NOMO-1 treated with DMSO at 0.1 percent for 48 hours (cell line): ENCODE results near the gene PTPRT.
A peak's percentile ranks its signal among the peaks of the same experiment; 100 is the strongest.
"Not testable (repeated sequence)": the region's sequence is repeated elsewhere in the genome, so short reads cannot be mapped to it uniquely, and the experiment has no call there.

Source experiments
- DNase-seq: peaks from one replicate; lab custom pipeline; 2025; ENCODE audit not compliant: unreplicated experiment; lab: John Stamatoyannopoulos, UW

The PTPRT gene

DNA sequence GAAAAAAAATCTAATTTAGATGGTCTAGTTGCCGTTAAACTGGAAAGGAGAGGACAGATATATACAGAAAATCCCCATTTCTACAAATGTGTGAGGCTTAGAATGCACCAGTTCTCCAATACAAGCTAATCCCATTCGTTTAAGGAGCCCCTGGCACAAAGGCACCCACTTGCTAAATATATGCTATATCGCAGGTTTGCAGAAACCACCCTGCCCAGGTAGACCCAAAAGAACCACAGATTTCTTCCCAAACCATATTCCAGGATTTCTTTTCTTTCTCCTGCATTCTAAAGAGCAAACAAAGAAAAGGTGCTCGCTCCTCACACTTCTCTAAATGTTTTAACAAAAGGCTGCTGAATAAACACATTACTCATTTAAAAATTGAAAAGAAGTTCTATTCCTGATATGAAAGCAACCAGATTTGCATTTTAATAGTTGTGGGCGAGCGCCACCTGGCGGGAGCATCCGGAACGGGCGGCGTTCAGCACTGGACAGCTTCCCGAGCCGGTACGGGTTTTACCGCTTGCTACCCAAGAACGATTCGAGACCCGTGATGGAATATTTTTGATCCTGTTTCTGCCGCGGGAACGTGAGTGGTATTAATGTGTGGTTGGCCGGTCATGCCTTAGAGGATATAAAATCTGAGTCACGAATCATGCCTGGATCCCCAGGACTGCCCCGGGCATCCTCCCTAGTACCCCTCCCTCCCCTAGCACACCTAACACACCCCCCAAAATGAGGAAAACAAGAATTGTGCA lies 2.1 kb downstream of the PTPRT start:
- DNase-seq = peak; percentile 35

GRCh38 chr20:43186312-43186711 lies 3.4 kb downstream of the PTPRT start:
- no peak for DNase-seq

GRCh38 chr20:43185901-43186300 lies 3.8 kb downstream of the PTPRT start:
- DNase-seq = no peak

GRCh38 chr20:43183536-43184070 lies 6.1 kb downstream of the PTPRT start:
- DNase-seq = no peak

- no peak for DNase-seq
Measured at GRCh38 chr20:43178080-43178479, 11.6 kb downstream of the PTPRT start.

GRCh38 chr20:43176726-43177125 lies 13.0 kb downstream of the PTPRT start:
- DNase-seq = no peak

- no peak for DNase-seq
Measured at GRCh38 chr20:43171930-43172329, 17.8 kb downstream of the PTPRT start.

DNA sequence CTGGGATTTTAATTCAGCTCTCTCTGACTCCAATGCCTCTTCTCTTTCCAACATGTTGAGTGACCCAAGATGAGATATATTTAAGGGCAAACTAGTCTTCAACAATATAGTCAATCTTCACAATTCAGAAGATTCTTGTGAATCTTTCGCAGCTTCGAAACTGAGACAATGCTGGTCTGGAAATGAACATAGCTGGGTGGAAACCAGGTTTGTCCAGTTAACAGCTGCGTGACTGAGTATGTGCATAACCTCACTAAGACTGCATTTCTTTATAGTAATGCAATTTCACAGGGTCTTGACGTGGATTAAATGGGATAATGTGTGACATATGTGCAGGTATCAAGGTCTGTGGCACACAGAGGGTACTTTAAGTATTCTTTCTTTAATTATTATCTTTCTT lies 18.9 kb downstream of the PTPRT start:
- DNase-seq = no peak

DNA sequence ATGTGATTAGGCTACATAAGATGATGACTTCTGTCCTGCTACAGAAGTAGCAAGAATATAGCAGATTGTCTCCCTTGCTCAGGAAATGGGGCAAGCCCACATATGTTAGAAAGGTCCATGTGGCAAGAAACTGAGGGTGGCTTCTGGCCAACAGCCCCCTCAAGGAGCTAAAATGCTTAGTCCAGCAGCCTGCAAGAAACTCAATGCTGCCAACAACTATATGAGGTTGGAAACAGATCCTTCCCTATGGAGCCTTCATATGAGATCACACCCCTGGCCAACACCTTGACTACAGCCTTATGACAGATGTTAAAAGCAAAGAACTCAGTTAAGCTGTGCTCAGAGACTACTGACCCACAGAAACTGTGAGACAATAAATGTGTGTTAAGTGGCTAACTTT lies 22.1 kb downstream of the PTPRT start:
- DNase-seq = no peak

DNA sequence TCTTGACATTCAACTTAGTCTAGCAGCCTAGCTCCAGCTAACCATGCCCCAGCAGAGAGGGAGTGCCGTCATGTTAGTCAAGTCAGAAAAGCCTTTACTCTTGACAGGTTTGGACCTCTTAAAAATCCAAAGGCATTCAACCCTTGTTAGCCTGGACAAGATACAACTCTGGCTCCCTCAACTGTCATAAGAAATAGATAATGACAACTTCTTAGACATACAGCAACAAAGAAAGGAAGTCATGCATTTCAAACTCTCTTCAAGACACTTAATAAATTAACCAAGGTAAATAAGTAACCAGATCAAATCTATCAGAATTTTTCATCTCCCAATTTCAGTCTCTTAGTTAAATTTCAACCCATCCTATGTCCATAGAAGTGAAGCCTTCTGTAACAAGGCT lies 22.7 kb downstream of the PTPRT start:
- no peak for DNase-seq

DNA sequence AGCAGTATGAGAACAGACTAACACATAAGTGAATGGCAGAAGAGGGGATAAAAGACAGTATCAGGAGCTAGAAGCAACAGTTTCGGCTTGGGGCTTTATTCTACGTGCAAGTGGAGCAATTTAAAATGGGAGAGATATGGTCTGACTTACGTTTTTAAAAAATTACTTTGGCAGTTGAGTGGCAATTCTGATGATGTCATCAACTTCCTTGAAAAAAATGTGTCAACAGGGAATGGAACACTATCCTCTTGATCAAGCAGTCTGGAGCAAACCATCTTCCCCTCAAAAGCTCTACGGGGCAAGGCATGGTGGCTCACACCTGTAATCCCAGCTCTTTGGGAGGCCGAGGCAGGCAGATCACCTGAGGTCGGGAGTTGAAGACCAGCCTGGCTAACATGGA lies 24.1 kb downstream of the PTPRT start:
- no peak for DNase-seq

GRCh38 chr20:43164736-43165135 lies 25.0 kb downstream of the PTPRT start:
- DNase-seq = not testable (repeated sequence)

- no peak for DNase-seq
Measured at GRCh38 chr20:43161716-43162115, 28.0 kb downstream of the PTPRT start.

DNA sequence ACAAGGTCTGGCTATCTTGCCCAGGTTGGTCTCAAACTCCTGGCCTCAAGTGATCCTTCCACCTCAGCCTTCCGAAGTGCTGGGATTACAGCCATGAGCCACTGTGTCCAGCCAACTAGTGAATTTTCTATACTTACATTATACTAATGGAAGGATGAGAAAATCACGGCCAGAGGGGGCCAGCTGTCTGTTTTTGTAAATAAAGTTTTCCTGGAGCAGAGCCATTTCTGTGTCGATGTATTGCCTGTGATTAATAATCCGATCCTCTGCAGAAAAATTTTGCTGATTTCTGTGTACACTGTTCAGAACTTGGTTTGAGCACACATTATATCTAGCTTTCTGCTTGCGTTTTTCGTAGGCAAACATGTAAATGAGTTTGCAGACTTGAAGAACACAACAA lies 28.8 kb downstream of the PTPRT start:
- no peak for DNase-seq

GRCh38 chr20:43159994-43160393 lies 29.7 kb downstream of the PTPRT start:
- DNase-seq = no peak

DNA sequence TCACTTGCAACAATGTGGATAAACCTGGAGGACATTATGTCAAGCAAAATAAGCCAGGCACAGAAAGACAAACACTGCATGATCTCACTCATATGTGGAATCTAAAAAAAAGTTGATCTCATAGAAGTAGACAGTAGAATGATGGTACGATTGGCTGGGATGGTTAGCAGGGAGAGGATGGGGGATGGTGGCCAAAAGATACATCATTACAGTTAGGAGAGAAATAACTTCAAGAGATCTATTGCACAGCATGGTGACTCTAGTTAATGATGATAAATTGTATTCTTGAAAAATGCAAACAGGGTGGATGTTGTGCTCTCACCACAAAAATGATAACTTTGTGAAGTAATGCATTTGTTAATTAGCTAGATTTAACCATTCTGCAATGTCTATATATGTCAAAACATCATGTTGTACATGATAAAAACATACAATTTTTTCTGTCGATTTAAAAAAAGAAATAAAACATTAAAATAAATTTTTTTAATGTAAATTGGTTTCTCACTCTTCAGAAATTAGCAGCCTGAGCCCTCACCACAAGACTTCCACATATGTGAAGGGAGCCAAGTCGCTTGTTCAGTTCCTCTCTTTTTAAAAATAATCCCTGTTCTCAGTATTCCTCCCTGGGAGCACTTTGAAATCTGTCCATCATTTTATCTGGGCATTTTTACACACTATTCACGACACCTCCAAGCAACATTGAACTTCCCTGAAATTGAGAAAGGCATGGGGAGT lies 34.2 kb downstream of the PTPRT start:
- DNase-seq = no peak

GRCh38 chr20:43151901-43152300 lies 37.8 kb downstream of the PTPRT start:
- DNase-seq = no peak

DNA sequence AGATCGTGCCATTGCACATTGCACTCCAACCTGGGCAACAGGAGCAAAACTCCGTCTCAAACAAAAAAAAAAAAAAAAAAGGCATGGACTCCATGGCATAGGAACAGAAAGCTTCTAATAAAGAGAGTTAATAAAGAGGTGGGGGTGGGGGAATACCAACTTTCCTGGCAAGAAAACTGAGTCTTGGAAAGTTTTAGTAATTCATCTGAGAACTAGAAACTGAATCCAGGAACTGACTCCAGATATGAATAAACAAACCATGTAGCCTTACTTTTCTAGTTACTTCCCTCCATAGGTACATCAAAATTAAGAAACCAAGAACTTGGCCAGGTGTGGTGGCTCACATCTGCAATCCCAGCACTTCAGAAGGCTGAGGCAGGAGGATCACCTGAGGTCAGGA lies 38.5 kb downstream of the PTPRT start:
- no peak for DNase-seq

DNA sequence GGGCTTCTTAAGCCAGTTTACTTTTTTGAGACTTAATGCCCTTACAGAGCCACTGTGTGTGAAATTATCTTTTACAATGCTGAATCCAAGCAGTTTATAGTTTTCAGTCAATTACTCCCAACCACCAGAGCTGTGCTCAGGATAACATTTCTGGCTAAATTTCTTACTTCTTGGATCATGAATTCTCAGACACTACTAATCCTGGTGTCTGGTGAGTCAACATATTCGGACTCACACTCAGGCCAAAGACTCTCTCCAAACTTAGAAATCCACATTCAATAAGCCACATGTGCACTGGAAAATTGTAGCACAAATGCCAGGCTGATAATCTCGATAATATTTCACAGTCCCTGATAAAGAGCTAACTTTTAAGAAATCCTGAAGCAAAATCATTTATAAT lies 49.0 kb downstream of the PTPRT start:
- no peak for DNase-seq

- no peak for DNase-seq
Measured at GRCh38 chr20:43138061-43138770, 51.5 kb downstream of the PTPRT start.

GRCh38 chr20:43137160-43137559 lies 52.5 kb downstream of the PTPRT start:
- DNase-seq = no peak

- no peak for DNase-seq
Measured at GRCh38 chr20:43124241-43124640, 65.5 kb downstream of the PTPRT start.
